ENCODE results near the gene MIF4GD. TPM values are rescaled to one million over a fixed set of nuclear protein-coding genes. Genes with fewer than 3 reads are reported as not detected.
"Not testable (repeated sequence)": the region's sequence is repeated elsewhere in the genome, so short reads cannot be mapped to it uniquely, and the experiment has no call there.

Gene MIF4GD
- total RNA-seq, 1 donor from 2014 or later = 11.9 TPM

GRCh38 chr17:75260641-75261335, 10.2 kb downstream of the MIF4GD start:
- Mint-ChIP-seq H3K4me1 (ENCODE audit: unreplicated experiment) (peaks cover 26% of the 10 kb centered on the region), H3K36me3 (peaks cover 6% of the 10 kb centered on the region), H3K27me3 (no peaks in the 10 kb centered on the region)

DNA sequence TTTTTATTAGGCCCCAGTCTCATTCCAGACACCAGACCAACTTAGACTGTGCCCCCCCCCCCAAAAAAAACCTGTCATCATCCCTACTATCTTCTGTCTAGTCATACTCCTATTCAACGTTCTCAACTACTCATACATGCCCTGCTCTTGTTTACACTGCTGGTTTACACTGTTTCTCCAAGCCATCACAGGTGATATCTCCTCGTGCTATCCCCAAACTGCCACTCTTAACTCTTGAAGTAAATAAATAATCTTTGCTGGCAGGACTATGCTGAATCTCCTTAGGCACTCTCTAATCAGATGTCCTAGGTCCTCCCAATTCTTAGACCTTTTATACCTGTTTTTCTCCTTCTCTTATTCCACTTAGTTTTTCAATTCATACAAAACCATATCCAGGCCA, 13.8 kb downstream of the MIF4GD start:
- H3K27ac Mint-ChIP-seq; DNase-seq (ENCODE audit: extremely low spot score, unreplicated experiment); H3K9me3 Mint-ChIP-seq; H3K36me3 Mint-ChIP-seq; H3K27me3 Mint-ChIP-seq; H3K4me3 Mint-ChIP-seq: not testable (repeated sequence)
- H3K4me1 Mint-ChIP-seq (ENCODE audit: unreplicated experiment) = peaks cover 24% of the 10 kb centered on the region

More at GRCh38 chr17:75260641-75261335, 10.2 kb downstream of the MIF4GD start:
- H3K9me3 Mint-ChIP-seq = no peaks in the 10 kb centered on the region
- H3K4me3 Mint-ChIP-seq = peak overlapping the region; percentile 99
- peak overlapping the region; percentile 99 for H3K27ac Mint-ChIP-seq
- TF ChIP-seq CTCF (conservative IDR thresholded peaks at IDR 0.05) = no peak
- DNase-seq (ENCODE audit: extremely low spot score, unreplicated experiment) = no peak

GRCh38 chr17:75255954-75256698, 14.9 kb downstream of the MIF4GD start:
- H3K36me3 Mint-ChIP-seq = not testable (repeated sequence)
- H3K27ac Mint-ChIP-seq = peak overlapping the region; percentile 60

GRCh38 chr17:75252039-75252816, 18.8 kb downstream of the MIF4GD start:
- Mint-ChIP-seq H3K27ac (no peak overlapping the region), H3K9me3 (no peaks in the 10 kb centered on the region), H3K36me3 (no peaks in the 10 kb centered on the region), H3K4me3 (no peak overlapping the region), H3K27me3 (no peaks in the 10 kb centered on the region), H3K4me1 (ENCODE audit: unreplicated experiment) (peaks cover 20% of the 10 kb centered on the region)
- DNase-seq (ENCODE audit: extremely low spot score, unreplicated experiment) = no peak
- TF ChIP-seq CTCF (conservative IDR thresholded peaks at IDR 0.05) = no peak

More at GRCh38 chr17:75255954-75256698, 14.9 kb downstream of the MIF4GD start:
- H3K4me1 Mint-ChIP-seq (ENCODE audit: unreplicated experiment) = peaks cover 22% of the 10 kb centered on the region
- H3K9me3 Mint-ChIP-seq; H3K4me3 Mint-ChIP-seq; H3K27me3 Mint-ChIP-seq; DNase-seq (ENCODE audit: extremely low spot score, unreplicated experiment): not testable (repeated sequence)

- no peak for DNase-seq (ENCODE audit: extremely low spot score, unreplicated experiment)
- no peak overlapping the region for H3K4me3 Mint-ChIP-seq
- H3K9me3 Mint-ChIP-seq = no peaks in the 10 kb centered on the region
- peaks cover 9% of the 10 kb centered on the region for H3K4me1 Mint-ChIP-seq (ENCODE audit: unreplicated experiment)
- TF ChIP-seq CTCF (conservative IDR thresholded peaks at IDR 0.05) = no peak
- H3K36me3 Mint-ChIP-seq = no peaks in the 10 kb centered on the region
- peak overlapping the region; percentile 21 for H3K27ac Mint-ChIP-seq
- H3K27me3 Mint-ChIP-seq = no peaks in the 10 kb centered on the region
Observed at GRCh38 chr17:75250009-75250471, 21.0 kb downstream of the MIF4GD start.

GRCh38 chr17:75249564-75249963, 21.5 kb downstream of the MIF4GD start:
- Mint-ChIP-seq H3K4me1 (ENCODE audit: unreplicated experiment) (peaks cover 9% of the 10 kb centered on the region), H3K27ac (peak overlapping the region; percentile 21), H3K27me3 (no peaks in the 10 kb centered on the region), H3K9me3 (no peaks in the 10 kb centered on the region), H3K4me3 (no peak overlapping the region), H3K36me3 (no peaks in the 10 kb centered on the region)
- TF ChIP-seq CTCF (conservative IDR thresholded peaks at IDR 0.05) = no peak
- DNase-seq (ENCODE audit: extremely low spot score, unreplicated experiment) = no peak

Data from type B pancreatic cell (in vitro differentiated cells).